HG03039 (cell line): ENCODE measurements around the gene AAK1.
"Not testable (repeated sequence)": the region's sequence is repeated elsewhere in the genome, so short reads cannot be mapped to it uniquely, and the experiment has no call there.

ENCODE experiments used
- ATAC-seq: cut with Tn5 transposase; IDR thresholded peaks from one replicate; pipeline ENCODE4 v1.9.1; 2021; ENCODE audit warnings: mild to moderate bottlenecking, moderate library complexity; ENCODE audit not compliant: unreplicated experiment

AAK1 gene

DNA sequence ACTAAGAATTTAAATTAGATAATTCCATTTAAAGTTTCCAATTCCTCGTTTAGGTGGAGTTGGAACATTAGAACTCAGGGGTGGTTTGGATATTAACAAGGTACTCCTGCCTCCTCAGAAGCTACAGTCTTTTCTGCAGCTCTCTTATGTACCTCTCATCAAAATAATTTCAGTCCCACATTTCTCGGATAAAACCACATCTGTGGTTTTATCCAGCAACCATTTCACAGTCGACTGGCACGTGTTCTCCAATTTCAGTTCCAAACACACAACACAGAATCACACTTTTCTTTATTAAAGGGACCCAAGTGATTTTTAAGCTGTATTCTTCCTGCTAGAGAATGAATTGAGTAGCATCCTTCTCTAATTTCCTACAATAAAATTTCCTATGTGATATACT is 183.6 kb downstream of the AAK1 start:
- ATAC-seq: no peak

DNA sequence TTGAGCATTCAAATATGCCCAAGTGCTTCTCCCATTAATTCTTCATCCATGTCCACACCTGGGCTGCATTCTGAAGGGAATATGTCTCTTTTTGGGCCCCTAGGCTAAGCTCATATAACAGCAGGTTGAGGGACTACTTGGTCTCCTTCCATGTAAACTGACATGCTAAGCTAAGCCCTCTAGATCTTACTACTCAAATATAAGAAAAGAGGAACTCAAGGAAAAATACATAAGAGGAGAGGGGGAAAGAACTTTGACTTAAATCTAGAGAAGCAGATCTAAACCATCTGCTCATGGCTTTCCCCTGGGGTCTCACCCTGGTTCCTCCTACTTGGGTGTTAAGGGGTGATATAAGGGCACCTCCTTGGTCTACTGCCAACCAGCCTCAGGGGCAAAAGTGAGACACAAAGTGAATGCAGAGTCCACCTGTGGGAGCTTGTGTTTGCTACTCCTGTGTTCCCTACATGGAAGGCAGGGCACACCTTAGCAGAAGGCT is 186.5 kb downstream of the AAK1 start:
- ATAC-seq: no peak

DNA sequence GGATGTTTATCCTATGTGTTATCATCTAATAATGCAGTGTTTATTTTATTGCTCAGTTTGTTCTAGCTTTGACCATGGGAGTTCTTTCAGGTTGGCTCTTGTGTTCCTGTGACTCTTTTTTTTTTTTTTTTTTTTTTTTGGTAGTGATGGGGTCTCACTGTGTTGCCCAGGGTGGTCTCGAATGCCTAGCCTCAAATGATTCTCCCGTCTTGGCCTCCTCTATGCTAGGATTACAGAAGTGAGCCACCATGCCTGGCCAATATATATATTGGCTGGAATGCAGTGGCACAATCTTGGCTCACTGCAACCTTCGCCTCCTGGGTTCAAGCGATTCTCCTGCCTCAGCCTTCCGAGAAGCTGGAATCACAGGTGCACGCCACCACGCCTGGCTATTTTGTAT is 187.4 kb downstream of the AAK1 start:
- no peak for ATAC-seq

DNA sequence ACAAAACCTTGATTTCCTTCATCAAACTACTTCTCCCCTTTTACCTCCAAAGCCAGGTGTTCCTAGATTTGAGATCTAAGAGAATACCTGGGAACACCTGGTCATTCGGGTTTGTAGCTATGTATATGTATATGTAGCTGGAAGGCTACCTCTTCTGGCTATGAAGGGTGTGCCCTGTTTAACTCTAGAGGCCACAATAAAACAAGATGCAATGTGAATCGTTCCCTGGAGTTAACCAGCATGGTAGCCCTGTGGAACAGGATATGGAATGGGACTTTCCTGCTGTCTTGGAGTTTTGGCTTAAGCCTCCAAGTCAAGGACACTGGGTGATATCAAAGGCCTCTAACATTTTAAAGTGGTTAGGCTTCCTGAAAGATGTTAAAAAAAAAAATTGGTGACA is 188.6 kb downstream of the AAK1 start:
- ATAC-seq: no peak

DNA sequence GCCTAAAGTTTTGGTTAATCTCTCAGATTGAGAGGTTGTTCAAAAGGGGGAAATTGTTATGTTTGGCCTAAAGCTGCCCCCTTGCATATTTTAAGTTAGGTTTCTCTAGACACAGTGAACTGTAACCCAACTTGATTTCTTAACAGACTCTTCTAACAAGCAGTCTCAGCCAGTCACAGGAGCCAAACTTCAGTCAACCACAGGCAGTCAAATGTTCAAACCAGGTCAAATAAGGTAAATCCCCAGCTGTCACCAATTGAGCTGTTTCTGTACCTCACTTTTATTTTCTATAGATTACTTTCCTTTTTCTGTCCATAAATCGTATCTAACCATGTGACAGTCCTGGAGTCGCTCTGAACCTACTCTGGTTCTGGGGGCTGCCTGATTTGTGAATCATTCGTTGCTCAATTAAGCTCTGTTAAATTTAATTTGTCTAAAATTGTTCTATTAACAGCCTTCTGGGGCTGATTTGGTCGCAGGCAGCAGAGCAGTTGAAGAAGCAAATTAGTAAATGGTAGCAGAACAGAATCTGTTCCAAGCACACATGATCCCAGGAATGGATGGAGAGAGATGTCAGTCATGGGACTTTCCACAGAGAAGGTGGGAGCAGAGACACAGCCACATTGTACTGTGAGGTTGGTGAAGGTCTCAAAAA is 189.9 kb downstream of the AAK1 start:
- ATAC-seq: peak; percentile 91

DNA sequence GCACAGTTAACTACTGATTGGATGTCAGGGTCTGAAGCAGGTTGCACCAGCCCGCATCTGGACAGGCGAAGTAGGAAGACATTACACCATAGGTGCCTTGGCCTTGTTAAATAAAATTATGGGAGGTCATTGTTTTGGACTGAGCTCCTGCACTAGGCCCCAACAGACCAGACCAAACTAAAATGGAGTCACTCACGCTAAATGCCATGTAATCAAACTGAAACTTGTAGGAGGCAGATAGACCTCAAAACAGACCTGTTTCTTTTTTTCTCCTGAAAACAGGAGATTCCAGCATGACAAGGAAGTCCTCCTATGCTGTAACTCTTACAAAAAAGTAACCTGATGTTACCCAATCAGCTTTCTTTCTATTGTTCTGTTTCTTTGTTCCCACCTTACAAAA is 190.9 kb downstream of the AAK1 start:
- ATAC-seq: no peak

DNA sequence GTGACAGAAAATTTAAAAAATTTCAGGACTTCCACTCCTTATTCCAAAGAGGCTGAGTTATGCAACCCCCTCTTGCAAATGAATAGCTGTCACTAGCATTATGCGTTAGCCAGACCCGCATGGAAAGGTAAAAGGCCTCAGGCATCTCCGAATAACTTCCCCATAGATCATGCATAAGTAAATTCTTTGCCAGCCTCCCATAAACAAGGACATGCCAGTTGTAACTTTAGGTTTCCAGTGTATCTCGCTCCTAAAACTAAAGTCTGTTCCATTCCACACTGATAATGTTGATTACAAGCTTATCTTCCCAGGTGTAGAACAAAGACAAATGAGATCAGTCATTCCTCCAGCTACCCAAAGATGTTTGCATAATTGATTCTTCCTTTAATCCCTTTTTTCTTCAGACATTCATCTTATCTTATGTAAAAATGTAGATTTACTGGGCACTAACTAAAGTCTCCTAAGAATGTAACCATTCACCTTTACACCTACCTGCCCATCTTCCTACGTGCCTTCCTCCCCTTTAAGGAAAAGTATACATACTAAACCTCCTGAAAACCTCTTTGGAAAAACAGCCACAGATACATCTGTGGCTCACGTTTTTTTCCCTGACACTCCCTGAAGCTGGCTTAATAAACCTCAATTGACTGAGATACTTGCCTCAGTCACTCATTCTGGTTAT is 192.7 kb downstream of the AAK1 start:
- ATAC-seq: no peak

DNA sequence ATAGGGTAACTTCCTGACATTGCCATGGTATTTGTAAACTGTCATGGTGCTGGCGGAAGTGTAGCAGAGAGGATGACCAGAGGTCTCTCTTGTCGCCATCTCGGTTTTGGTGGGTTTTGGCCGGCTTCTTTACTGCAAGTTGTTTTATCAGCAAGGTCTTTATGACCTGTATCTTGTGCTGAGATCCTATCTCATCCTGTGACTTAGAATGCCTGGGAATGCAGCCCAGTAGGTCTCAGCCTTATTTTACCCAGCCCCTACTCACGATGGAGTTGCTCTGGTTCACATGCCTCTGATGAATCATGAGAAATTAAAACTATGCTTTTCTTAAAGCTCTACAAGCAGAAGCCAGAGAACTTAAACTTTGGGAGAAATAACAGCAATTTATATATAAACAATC is 193.6 kb downstream of the AAK1 start:
- ATAC-seq: no peak

DNA sequence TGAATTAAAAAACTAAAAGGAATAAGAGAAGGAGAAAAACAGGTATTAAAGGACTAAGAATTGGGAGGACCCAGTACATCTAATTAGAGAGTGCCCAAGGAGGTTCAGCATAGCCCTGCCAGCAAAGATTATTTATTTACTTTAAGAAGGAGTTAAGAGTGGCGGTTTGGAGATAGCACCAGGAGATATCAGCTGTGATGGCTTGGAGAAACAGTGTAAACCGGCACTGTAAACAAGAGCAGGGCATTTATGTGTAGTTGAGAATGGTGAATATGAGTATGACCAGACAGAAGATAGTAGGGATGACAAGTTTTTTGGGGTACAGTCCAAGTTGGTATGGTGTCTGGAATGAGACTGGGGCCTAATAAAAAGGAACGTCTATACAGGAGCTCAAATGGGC is 199.9 kb downstream of the AAK1 start:
- not testable (repeated sequence) for ATAC-seq

DNA sequence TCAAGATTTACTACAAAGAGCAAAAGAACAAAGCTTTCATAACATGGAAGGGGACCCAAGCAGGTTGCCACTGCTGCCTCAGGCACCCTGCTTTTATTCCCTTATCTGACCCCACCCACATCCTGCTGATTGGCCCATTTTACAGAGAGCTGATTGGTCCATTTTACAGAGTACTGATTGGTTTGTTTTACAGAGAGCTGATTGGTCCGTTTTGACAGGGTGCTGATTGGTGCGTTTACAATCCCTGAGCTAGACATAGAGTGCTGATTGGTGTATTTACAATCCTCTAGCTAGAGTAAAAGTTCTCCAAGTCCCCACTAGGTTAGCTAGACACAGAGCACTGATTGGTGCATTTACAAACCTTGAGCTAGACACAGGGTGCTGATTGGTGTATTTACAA is 204.0 kb downstream of the AAK1 start:
- ATAC-seq: not testable (repeated sequence)

DNA sequence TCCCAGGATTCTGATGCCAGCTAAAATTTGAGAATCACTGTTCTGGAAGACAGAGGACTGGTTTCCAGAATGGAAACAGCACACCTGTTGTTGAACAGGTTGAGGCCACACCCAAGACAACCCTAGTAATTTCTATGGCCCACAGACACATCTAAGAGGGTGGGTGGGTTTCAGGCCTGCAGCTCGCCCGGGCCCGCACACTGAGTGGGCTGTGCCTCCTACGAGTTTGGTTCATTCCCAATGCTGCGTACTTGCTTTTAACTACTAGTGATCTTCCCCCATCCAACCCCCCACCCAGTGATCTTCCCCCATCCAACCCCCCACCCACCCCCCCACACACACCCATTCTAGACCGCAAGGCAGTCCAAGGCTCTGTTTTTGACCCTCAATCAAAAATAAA is 205.0 kb downstream of the AAK1 start:
- ATAC-seq: no peak

DNA sequence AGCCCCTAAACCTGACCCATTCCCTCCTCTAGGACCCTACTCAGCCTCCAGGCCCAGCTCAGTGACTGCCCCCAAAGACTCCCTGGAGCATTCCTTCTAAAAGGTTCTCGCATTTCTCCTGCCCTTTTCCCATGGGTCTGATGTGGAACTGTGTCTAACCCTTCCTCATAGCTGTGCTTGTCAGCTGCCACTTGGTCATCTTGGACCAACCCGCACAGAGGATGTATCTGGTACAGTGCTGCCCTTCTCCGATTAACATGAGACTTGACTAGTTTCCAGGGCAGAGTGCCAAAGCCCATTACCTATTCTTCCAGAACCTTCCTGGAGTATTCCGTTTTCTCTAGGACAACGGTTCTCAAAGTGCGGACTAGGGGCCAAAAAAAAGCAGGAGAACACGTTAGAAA is 205.8 kb downstream of the AAK1 start:
- ATAC-seq: no peak

DNA sequence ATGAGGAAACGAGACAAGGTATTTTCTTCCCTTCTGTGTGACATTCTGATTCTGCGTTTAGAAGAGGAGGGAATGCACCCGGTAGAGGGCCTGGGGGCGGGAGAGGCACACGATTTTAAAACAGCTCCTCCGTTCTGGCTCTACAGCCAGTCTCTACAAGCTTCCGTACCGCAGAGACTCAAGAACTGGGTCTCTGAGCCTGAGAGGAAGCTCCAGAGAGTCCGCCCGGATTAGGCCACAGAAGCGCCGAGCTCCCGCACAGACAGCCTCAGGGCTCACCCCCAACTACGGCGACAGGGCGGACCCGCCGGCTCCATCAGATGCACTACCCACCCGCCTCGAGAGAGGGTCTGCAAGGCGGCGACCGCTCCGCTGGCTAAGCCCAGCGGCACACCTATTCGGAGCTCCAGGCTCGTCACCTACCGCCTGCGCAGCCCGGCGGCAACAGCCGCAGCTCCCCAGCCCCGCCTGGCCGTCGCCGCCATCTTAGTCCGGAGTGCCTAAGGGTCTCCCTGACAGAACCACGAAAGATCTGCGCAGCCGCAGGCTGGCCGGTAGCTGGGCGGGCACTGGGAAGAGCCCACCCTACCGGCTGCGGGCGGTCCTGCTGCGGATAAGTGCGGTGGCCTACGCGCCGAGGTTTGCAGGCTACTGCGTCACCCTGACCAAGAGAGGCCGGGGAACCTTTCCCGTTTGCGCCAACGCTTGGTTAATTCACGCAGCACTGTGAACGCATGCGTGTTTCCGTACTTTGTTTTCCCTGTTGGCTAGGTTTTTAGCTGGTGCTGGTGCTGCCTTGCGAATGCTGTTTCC is 206.4 kb downstream of the AAK1 start, which contains the start of gene NFU1:
Gene NFU1, minus strand, starts transcription at position 498 of the 813 bp plus-strand sequence. Its CDS starts 13 bp downstream, at position 485.
- peak; percentile 97 for ATAC-seq

DNA sequence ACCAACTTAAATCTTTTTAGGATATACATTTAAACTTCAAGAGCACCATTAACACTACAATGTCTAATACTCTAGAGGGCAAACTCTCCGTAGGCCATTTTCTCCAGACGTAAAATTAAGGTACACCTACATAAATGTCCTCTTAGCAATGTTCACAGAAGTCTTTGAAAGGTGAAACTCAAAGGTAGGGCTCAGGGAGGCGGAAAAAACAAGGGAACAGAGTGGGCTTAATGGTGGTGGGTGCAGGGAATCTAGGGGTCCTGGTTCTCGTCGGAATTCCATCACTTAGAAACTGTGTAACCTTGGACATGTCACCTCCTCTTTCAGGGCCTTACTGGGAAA is 207.0 kb downstream of the AAK1 start:
- ATAC-seq: no peak

DNA sequence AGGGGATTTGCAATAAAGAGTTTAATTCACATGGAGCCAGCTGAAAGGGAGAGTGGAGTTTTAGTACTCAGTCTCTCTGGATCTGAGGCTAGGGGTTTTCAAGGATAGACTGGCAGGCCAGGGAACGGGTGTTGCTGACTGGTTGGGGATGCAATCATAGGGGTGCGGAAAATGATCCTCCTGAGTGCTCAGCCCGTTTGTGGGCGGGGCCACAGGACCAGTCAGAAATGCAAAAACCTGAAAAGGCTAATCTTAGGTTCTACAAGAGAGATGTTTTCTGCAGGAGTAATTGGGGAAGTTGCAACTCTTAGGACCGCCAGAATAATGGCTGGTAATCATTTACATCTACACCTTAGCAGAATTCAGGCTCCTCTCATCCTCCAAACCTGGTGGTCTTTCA is 208.8 kb downstream of the AAK1 start:
- ATAC-seq: no peak

DNA sequence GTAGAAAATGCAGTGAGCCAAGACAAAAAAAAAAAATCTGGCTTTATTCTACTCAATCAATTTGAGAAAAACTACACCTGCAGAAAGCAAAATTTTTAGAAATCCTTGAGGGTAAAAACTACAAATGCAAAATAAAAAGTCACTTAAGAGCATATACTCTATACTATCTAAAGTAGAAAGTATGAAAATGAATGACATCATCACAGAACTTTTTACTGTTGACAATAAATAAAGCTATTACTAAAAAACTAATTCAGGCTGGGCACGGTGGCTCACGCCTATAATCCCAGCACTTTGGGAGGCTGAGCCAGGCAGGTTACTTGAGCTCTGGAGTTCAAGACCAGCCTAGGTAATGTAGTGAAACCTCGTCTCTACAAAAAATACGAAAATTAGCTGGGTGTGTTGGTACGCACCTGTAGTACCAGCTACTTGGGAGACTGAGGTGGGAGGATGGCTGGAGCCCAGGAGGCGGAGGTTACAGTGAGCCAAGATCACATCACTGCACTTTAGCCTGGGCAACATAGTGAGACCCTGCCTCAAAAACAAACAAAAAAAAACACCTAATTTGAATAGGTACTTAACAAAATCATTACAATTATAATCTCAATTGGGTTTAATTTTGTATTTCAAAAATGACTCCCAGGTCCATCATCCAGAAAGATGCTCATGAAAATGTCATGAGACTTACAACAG is 213.9 kb downstream of the AAK1 start:
- no peak for ATAC-seq

DNA sequence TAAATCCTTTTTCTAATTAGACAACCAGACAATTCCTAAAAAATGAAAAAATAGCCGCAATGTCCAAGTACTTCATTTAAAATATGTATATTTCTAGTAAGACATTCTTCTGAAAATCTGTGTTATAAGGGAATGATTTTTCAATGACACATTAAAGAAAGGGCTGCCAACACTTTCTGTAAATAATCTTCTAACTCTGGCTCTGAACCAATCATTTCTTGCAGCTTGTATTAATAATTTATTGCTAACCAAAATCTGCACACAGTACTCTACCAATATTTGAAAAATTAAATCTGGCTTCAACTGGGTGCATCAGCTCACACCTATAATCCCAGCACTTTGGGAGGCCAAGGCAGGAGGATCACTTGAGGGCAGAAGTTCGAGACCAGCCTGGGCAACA is 214.6 kb downstream of the AAK1 start:
- ATAC-seq: no peak

DNA sequence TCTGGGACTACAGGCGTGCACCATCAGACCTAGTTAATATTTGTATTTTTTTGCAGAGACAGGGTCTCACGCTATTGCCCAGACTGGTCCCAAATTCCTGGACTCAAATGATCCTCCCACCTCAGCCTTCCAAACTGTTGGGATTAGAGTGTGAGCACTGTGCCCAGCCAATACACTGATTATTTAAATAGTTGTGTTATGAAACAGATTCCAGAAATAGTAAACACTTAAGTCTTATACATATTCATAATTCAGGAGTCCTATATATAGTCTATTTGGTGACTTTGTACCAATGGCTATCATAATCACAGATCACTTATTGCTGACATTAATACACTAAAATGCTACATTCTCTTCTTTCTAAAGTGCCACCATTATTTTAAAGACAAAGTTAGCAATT is 219.1 kb downstream of the AAK1 start:
- no peak for ATAC-seq

DNA sequence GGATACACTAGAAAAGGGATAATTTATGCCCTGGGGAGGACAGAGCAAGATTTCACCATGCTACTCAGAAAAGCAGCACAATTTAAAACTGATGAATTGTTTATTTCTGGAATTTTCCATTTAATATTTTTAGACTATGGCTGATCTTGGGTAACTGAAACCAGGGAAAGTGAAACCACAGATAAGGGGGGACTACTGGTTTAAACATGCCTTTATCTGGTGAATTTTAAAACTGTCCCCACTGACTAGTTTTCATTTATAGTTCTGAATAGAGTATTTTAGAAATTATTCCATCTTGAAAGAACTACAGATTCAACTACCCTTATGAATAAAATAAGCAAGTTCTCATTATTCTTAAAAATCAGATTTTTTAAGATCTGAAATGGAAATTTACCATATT is 221.3 kb downstream of the AAK1 start:
- no peak for ATAC-seq

DNA sequence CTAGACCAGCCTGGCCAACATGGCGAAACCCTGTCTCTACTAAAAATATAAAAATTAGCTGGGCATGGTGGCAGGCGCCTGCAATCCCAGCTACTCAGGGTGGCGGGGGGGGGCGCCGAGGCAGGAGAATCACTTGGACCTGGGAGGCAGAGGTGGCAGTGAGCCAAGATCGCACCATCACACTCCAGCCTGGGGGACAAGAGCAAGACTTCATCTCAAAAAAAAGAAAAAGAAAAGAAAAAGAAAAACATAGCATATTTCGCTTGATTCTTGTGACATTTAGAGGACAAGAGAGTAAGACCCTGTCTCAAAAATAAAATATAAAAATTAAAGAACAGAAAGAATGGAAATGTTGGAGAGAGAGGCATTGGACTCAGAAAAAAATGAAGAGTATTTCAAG is 224.4 kb downstream of the AAK1 start:
- not testable (repeated sequence) for ATAC-seq

DNA sequence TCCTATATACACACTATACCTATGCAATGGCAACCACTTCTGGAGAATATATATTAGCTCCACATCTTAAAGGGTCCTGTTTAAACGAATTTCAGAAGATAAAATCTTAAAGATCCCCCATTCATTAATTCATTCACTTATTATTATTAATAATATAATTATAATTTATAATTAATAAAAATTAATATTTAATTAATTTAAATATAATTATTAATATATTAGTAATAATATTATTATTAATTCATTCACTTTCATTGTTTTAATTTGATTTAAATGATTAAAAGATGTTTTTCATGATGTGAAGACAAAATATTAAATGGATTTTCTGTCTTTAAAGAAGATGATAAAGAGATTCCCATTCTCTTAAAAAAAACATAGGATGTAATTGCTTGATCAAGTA is 227.4 kb downstream of the AAK1 start:
- no peak for ATAC-seq
